HEK293 (cell line): ENCODE measurements around the gene SGSM2.

Source experiments
- EGR2 ChIP-seq: fragments of 450-650 bp; formaldehyde crosslinking; IDR thresholded peaks from 2 replicates; pipeline ENCODE4 v1.5.1; 2016; ENCODE audit warnings: low read depth, missing biosample characterization, missing genetic modification characterization
- KLF1 ChIP-seq: fragments of 450-650 bp; formaldehyde crosslinking; IDR thresholded peaks from 2 replicates; pipeline ENCODE4 v1.5.1; 2016; ENCODE audit warnings: missing biosample characterization, missing genetic modification characterization
- KLF7 ChIP-seq: fragments of 450-650 bp; formaldehyde crosslinking; IDR thresholded peaks from 2 replicates; pipeline ENCODE4 v1.5.1; 2016; ENCODE audit warnings: missing biosample characterization, missing genetic modification characterization, borderline replicate concordance
- KLF8 ChIP-seq: fragments of 450-650 bp; formaldehyde crosslinking; IDR thresholded peaks from 2 replicates; pipeline ENCODE4 v1.5.1; 2016; ENCODE audit warnings: missing biosample characterization, missing genetic modification characterization
- PRDM1 ChIP-seq: fragments of 450-650 bp; formaldehyde crosslinking; IDR thresholded peaks from 2 replicates; pipeline ENCODE4; 2016; ENCODE audit warnings: missing biosample characterization, missing genetic modification characterization
- ZBTB17 ChIP-seq: fragments of 450-650 bp; formaldehyde crosslinking; IDR thresholded peaks from 2 replicates; pipeline ENCODE4 v1.5.1; 2016; ENCODE audit warnings: missing biosample characterization, missing genetic modification characterization
- ZBTB21 ChIP-seq: fragments of 450-650 bp; formaldehyde crosslinking; IDR thresholded peaks from 2 replicates; pipeline ENCODE4 v1.5.1; 2017; ENCODE audit warnings: missing biosample characterization, missing genetic modification characterization
- ZFP69B ChIP-seq: fragments of 450-650 bp; formaldehyde crosslinking; IDR thresholded peaks from 2 replicates; pipeline ENCODE4 v1.5.1; 2016; ENCODE audit warnings: missing biosample characterization, missing genetic modification characterization
- ZNF18 ChIP-seq: fragments of 450-650 bp; formaldehyde crosslinking; IDR thresholded peaks from 2 replicates; pipeline ENCODE4 v1.5.1; 2016; ENCODE audit warnings: missing biosample characterization, missing genetic modification characterization
- ZNF248 ChIP-seq: fragments of 450-650 bp; formaldehyde crosslinking; IDR thresholded peaks from 2 replicates; pipeline ENCODE4 v1.5.1; 2017; ENCODE audit warnings: missing biosample characterization, missing genetic modification characterization
- ZNF335 ChIP-seq: fragments of 450-650 bp; formaldehyde crosslinking; conservative IDR thresholded peaks from 2 replicates; pipeline ENCODE4 v1.5.1; 2016; ENCODE audit warnings: missing biosample characterization, missing genetic modification characterization
- ZNF529 ChIP-seq: fragments of 450-650 bp; formaldehyde crosslinking; IDR thresholded peaks from 2 replicates; pipeline ENCODE4 v1.5.1; 2017; ENCODE audit warnings: missing genetic modification characterization, missing biosample characterization; ENCODE audit not compliant: insufficient replicate concordance
- ZNF555 ChIP-seq: fragments of 450-650 bp; formaldehyde crosslinking; conservative IDR thresholded peaks from 2 replicates; pipeline ENCODE4 v1.5.1; 2017; ENCODE audit warnings: missing biosample characterization, mild to moderate bottlenecking, missing genetic modification characterization, inconsistent platforms
- ZNF600 ChIP-seq: fragments of 450-650 bp; formaldehyde crosslinking; IDR thresholded peaks from 2 replicates; pipeline ENCODE4 v1.5.1; 2016; ENCODE audit warnings: missing biosample characterization, missing genetic modification characterization
- ZNF610 ChIP-seq: fragments of 450-650 bp; formaldehyde crosslinking; IDR thresholded peaks from 2 replicates; pipeline ENCODE4 v1.5.1; 2016; ENCODE audit warnings: missing biosample characterization, missing genetic modification characterization, borderline replicate concordance
- ZNF747 ChIP-seq: fragments of 450-650 bp; formaldehyde crosslinking; IDR thresholded peaks from 2 replicates; pipeline ENCODE4 v1.5.1; 2016; ENCODE audit warnings: missing biosample characterization, missing genetic modification characterization
- ZNF837 ChIP-seq: fragments of 450-650 bp; formaldehyde crosslinking; IDR thresholded peaks from 2 replicates; pipeline ENCODE4 v1.5.1; 2016; ENCODE audit warnings: missing biosample characterization, missing genetic modification characterization
- ZSCAN16 ChIP-seq: fragments of 450-650 bp; formaldehyde crosslinking; IDR thresholded peaks from 2 replicates; pipeline ENCODE4 v1.5.1; 2016; ENCODE audit warnings: missing biosample characterization, missing genetic modification characterization
- ZSCAN23 ChIP-seq: fragments of 450-650 bp; formaldehyde crosslinking; IDR thresholded peaks from 2 replicates; pipeline ENCODE4 v1.5.1; 2016; ENCODE audit warnings: missing biosample characterization, missing genetic modification characterization
- TF ChIP-seq, protein P1 (sequence below): fragments of 450-650 bp; formaldehyde crosslinking; IDR thresholded peaks from 2 replicates; pipeline ENCODE4 v1.5.1; 2016; ENCODE audit warnings: missing biosample characterization, missing genetic modification characterization, low read depth
- TF ChIP-seq, protein P2 (sequence below): fragments of 450-650 bp; formaldehyde crosslinking; IDR thresholded peaks from 2 replicates; pipeline ENCODE4; 2016; ENCODE audit warnings: missing biosample characterization, missing genetic modification characterization
- TF ChIP-seq, protein P3 (sequence below): fragments of 450-650 bp; formaldehyde crosslinking; IDR thresholded peaks from 2 replicates; pipeline ENCODE4 v1.5.1; 2016; ENCODE audit warnings: missing biosample characterization, missing genetic modification characterization
- TF ChIP-seq, protein P4 (sequence below): fragments of 450-650 bp; formaldehyde crosslinking; IDR thresholded peaks from 2 replicates; pipeline ENCODE4 v1.5.1; 2016; ENCODE audit warnings: missing biosample characterization, missing genetic modification characterization
- TF ChIP-seq, protein P5 (sequence below): fragments of 450-650 bp; formaldehyde crosslinking; IDR thresholded peaks from 2 replicates; pipeline ENCODE4 v1.5.1; 2016; ENCODE audit warnings: missing biosample characterization, missing genetic modification characterization
- TF ChIP-seq, protein P6 (sequence below): fragments of 450-650 bp; IDR thresholded peaks from 2 replicates; pipeline ENCODE4 v1.5.1; 2018; ENCODE audit warnings: missing biosample characterization, missing genetic modification characterization

Gene SGSM2

GRCh38 chr17:2399572-2400473 is 62.5 kb downstream of the SGSM2 start (continued):
- TF ChIP-seq, protein P1, sequence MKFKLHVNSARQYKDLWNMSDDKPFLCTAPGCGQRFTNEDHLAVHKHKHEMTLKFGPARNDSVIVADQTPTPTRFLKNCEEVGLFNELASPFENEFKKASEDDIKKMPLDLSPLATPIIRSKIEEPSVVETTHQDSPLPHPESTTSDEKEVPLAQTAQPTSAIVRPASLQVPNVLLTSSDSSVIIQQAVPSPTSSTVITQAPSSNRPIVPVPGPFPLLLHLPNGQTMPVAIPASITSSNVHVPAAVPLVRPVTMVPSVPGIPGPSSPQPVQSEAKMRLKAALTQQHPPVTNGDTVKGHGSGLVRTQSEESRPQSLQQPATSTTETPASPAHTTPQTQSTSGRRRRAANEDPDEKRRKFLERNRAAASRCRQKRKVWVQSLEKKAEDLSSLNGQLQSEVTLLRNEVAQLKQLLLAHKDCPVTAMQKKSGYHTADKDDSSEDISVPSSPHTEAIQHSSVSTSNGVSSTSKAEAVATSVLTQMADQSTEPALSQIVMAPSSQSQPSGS (tag by site-specific recombination), result 0 out of 2 replicates have a peak, but pooled peaks have one; percentile 2
- no peak for TF ChIP-seq ZNF248 (tag by site-specific recombination)
- TF ChIP-seq, protein P2, sequence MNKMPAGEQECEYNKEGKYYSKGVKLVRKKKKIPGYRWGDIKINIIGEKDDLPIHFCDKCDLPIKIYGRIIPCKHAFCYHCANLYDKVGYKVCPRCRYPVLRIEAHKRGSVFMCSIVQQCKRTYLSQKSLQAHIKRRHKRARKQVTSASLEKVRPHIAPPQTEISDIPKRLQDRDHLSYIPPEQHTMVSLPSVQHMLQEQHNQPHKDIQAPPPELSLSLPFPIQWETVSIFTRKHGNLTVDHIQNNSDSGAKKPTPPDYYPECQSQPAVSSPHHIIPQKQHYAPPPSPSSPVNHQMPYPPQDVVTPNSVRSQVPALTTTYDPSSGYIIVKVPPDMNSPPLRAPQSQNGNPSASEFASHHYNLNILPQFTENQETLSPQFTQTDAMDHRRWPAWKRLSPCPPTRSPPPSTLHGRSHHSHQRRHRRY, result peak; percentile 83; the same call in 1 of the 2 replicates
- TF ChIP-seq ZNF610 (tag by site-specific recombination), result 0 out of 2 replicates have a peak, but pooled peaks have one; percentile 25
- peak; percentile 92 for TF ChIP-seq KLF1
- peak; percentile 96 for TF ChIP-seq KLF8 (tag by site-specific recombination)
- TF ChIP-seq, protein P3, sequence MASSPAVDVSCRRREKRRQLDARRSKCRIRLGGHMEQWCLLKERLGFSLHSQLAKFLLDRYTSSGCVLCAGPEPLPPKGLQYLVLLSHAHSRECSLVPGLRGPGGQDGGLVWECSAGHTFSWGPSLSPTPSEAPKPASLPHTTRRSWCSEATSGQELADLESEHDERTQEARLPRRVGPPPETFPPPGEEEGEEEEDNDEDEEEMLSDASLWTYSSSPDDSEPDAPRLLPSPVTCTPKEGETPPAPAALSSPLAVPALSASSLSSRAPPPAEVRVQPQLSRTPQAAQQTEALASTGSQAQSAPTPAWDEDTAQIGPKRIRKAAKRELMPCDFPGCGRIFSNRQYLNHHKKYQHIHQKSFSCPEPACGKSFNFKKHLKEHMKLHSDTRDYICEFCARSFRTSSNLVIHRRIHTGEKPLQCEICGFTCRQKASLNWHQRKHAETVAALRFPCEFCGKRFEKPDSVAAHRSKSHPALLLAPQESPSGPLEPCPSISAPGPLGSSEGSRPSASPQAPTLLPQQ (tag by site-specific recombination), result no peak
- TF ChIP-seq PRDM1 (tag by site-specific recombination), result no peak
- TF ChIP-seq ZNF747 (tag by site-specific recombination), result 0 out of 2 replicates have a peak, but pooled peaks have one; percentile 64
- peak; percentile 98 for TF ChIP-seq EGR2
- 0 out of 2 replicates have a peak, but pooled peaks have one; percentile 40 for TF ChIP-seq ZNF18
- TF ChIP-seq ZFP69B (tag by site-specific recombination), result no peak; the same call in 1 of the 2 replicates
- peak; percentile 49; the same call in 1 of the 2 replicates for TF ChIP-seq ZBTB21
- TF ChIP-seq ZSCAN23 (tag by site-specific recombination), result no peak; the same call in none of the 2 replicates
- TF ChIP-seq, protein P4, sequence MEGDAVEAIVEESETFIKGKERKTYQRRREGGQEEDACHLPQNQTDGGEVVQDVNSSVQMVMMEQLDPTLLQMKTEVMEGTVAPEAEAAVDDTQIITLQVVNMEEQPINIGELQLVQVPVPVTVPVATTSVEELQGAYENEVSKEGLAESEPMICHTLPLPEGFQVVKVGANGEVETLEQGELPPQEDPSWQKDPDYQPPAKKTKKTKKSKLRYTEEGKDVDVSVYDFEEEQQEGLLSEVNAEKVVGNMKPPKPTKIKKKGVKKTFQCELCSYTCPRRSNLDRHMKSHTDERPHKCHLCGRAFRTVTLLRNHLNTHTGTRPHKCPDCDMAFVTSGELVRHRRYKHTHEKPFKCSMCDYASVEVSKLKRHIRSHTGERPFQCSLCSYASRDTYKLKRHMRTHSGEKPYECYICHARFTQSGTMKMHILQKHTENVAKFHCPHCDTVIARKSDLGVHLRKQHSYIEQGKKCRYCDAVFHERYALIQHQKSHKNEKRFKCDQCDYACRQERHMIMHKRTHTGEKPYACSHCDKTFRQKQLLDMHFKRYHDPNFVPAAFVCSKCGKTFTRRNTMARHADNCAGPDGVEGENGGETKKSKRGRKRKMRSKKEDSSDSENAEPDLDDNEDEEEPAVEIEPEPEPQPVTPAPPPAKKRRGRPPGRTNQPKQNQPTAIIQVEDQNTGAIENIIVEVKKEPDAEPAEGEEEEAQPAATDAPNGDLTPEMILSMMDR (tag by site-specific recombination), result peak; percentile 57; the same call in 1 of the 2 replicates
- TF ChIP-seq, protein P5, sequence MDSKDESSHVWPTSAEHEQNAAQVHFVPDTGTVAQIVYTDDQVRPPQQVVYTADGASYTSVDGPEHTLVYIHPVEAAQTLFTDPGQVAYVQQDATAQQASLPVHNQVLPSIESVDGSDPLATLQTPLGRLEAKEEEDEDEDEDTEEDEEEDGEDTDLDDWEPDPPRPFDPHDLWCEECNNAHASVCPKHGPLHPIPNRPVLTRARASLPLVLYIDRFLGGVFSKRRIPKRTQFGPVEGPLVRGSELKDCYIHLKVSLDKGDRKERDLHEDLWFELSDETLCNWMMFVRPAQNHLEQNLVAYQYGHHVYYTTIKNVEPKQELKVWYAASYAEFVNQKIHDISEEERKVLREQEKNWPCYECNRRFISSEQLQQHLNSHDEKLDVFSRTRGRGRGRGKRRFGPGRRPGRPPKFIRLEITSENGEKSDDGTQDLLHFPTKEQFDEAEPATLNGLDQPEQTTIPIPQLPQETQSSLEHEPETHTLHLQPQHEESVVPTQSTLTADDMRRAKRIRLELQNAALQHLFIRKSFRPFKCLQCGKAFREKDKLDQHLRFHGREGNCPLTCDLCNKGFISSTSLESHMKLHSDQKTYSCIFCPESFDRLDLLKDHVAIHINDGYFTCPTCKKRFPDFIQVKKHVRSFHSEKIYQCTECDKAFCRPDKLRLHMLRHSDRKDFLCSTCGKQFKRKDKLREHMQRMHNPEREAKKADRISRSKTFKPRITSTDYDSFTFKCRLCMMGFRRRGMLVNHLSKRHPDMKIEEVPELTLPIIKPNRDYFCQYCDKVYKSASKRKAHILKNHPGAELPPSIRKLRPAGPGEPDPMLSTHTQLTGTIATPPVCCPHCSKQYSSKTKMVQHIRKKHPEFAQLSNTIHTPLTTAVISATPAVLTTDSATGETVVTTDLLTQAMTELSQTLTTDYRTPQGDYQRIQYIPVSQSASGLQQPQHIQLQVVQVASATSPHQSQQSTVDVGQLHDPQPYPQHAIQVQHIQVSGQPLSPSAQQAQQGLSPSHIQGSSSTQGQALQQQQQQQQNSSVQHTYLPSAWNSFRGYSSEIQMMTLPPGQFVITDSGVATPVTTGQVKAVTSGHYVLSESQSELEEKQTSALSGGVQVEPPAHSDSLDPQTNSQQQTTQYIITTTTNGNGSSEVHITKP (tag by site-specific recombination), result peak; percentile 90
- no peak for TF ChIP-seq ZNF529 (tag by site-specific recombination)
- peak; percentile 78 for TF ChIP-seq ZNF600 (tag by site-specific recombination)
- TF ChIP-seq, protein P6, sequence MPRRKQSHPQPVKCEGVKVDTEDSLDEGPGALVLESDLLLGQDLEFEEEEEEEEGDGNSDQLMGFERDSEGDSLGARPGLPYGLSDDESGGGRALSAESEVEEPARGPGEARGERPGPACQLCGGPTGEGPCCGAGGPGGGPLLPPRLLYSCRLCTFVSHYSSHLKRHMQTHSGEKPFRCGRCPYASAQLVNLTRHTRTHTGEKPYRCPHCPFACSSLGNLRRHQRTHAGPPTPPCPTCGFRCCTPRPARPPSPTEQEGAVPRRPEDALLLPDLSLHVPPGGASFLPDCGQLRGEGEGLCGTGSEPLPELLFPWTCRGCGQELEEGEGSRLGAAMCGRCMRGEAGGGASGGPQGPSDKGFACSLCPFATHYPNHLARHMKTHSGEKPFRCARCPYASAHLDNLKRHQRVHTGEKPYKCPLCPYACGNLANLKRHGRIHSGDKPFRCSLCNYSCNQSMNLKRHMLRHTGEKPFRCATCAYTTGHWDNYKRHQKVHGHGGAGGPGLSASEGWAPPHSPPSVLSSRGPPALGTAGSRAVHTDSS (tag by site-specific recombination), result no peak
- TF ChIP-seq ZNF837 (tag by site-specific recombination), result peak; percentile 33; the same call in 1 of the 2 replicates
- no peak for TF ChIP-seq ZNF555 (tag by site-specific recombination)
- peak; percentile 91 for TF ChIP-seq ZNF335 (tag by site-specific recombination)
- peak; percentile 99 for TF ChIP-seq ZSCAN16 (tag by site-specific recombination)
- TF ChIP-seq KLF7 (tag by site-specific recombination), result 0 out of 2 replicates have a peak, but pooled peaks have one; percentile 32
- TF ChIP-seq ZBTB17 (tag by site-specific recombination), result peak; percentile 30; the same call in 1 of the 2 replicates
